ENCODE results near the gene ZBTB5.
"Not testable (repeated sequence)": the region's sequence is repeated elsewhere in the genome, so short reads cannot be mapped to it uniquely, and the experiment has no call there.

The ZBTB5 gene

DNA sequence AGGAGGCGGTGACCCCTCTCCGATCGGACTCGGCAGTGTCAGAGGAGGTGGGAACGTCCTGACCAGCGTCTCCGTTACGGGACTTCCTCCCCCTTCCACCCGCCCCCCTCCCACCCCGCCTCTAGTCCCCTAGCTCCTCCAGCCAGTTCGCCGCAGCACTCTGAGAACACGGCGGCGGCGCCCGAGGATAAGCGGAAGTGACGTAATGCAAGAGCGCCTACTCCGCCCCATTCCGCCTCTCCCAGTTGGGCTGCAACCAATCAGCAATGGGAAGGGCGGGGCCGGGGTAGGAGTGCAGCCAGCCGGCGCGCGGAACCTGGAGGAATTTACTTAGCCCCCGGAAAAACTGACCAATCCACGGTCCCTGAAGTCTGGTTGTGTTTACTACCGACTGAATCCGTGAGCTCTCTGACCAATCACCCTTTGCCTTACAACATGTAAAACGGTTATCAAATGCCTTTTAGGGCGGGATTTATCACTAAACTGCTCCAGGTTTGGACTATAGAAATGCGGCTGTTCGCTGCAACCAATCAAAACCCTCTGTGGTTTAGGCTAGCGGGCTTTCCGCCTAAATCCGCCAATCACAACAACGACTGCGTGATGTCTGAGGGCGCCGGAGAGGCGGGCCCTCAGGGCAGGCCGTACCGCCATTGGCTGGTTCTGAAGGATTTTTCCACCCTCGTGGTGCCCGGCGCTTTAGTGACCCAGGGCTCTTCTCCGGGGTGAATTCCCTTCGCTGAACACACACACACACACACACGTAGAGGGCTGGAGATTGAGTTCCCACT is at the start of gene ZBTB5:
Gene ZBTB5, minus strand, starts transcription at position 202 of the 788 bp plus-strand sequence. CDS start 22,899 bp downstream, outside the sequence.
- peak; percentile 96 to 98 for DNase-seq (ENCODE audit: low read depth in 2 of 2, low spot score in 1 of 2)

DNA sequence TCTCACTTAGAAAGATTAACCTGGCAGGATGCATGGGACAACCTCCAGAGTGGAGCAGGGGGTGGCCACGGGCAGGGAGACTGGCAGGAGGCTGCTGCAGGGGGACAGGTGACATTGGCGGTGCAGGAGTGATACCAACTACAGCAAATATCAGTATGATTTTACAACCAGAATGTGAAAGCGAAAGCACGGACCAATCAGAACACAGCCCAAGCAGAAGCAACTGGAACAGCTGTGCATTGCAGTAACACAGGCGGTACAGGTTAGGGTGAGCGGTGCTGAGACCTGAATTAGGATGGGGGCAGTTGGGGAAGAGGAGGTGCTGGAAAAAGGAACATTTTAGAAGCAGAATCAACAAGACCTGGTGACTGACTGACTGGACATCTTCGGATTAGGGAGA is 49.7 kb upstream of the ZBTB5 start:
- no peak for DNase-seq (ENCODE audit: low read depth in 2 of 2, low spot score in 1 of 2)

DNA sequence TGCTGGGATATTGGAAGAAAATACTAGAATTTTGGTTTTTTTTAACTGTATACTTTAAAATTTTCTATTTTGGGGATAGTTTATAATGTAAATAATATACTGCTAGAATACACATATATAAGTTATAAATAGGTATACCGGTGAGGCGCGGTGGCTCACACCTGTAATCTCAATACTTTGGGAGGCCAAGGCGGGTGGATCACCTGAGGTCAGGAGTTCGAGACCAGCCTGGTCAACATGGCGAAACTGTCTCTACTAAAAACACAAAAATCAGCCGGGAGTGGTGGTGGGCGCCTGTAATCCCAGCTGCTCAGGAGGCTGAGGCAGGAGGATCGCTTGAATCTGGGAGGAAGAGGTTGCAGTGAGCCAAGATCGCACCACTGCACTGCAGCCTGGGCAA is 49.2 kb upstream of the ZBTB5 start:
- DNase-seq (ENCODE audit: low read depth in 2 of 2, low spot score in 1 of 2), result not testable (repeated sequence)

GRCh38 chr9:37512437-37512836 is 47.2 kb upstream of the ZBTB5 start:
- DNase-seq (ENCODE audit: low read depth in 2 of 2, low spot score in 1 of 2), result peak in 1 of 2 donors; percentile 12

- DNase-seq (ENCODE audit: low read depth in 2 of 2, low spot score in 1 of 2), result no peak
Observed at GRCh38 chr9:37511016-37512010, 46.1 kb upstream of the ZBTB5 start.

DNA sequence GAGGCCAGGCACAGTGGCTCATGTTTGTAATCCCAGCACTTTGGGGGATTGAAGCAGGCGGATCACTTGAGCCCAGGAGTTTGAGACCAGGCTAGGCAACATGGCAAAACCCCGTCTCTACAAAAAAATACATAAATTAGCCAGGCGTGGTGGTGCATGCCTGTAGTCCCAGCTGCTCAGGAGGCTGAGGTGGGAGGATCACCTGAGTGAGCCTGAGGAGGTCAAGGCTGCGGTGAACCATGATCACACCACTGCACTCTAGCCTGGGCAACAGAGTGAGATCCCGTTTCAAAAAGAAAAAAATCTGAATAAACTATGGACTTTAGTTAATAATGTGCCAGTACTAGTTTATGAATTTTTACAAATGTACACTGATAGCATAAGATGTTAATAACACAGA is 44.8 kb upstream of the ZBTB5 start:
- not testable (repeated sequence) for DNase-seq (ENCODE audit: low read depth in 2 of 2, low spot score in 1 of 2)

GRCh38 chr9:37509536-37509935 is 44.3 kb upstream of the ZBTB5 start:
- DNase-seq (ENCODE audit: low read depth in 2 of 2, low spot score in 1 of 2), result no peak

DNA sequence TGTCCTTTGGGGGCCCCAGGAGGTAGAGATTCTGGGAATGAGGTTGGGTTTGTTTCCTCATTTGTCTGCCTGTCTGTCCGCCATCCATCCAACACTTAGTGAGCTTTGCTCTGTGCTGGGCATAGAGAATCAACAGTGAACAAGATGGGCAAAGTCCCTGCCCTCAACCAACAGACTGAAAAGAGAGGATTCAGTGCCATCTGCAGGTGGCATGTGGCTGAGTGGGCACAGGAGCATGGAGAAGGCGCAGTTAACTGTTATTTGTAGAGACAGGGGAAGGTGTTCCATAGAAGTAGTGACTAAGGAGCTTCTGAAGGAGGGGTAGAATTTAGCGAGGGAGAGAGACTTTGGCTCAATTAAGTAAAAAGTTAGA is 43.6 kb upstream of the ZBTB5 start:
- no peak for DNase-seq (ENCODE audit: low read depth in 2 of 2, low spot score in 1 of 2)

DNA sequence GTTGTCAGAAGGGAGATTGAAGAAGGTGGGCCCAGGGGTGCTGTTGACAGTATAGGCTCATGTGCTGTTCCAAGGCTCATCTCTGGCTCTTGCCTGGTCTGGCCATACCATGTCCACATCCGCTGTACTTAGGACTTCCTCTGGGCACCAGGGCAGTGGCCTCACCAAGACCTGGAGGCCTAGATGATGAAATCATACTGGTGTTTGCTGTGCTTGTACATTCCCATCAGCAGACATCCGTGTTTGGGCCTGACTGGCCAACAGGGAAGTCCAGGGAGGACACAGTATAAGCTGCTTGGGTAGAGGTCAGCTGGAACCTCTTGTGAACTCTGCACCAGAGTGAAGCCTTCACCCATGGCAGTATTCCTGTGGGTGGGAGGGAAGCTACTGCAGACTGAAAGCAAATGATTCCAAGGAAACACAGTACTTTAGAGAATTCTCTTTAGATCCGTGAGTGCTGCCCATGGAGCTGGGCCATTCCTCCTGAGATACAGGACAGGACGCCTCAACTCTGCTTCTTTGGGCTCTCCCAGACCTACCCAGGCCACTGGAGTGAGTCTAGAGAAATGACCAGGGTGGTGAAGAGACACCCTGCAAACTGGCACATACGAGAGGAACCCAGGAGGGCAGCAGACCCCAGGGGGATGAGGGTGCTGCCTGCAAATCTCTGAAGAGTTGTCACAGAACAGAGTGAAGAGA is 43.0 kb upstream of the ZBTB5 start:
- DNase-seq (ENCODE audit: low read depth in 2 of 2, low spot score in 1 of 2), result no peak

- no peak for DNase-seq (ENCODE audit: low read depth in 2 of 2, low spot score in 1 of 2)
Observed at GRCh38 chr9:37507566-37508134, 42.4 kb upstream of the ZBTB5 start.

- no peak for DNase-seq (ENCODE audit: low read depth in 2 of 2, low spot score in 1 of 2)
Observed at GRCh38 chr9:37504605-37505004, 39.4 kb upstream of the ZBTB5 start.

DNA sequence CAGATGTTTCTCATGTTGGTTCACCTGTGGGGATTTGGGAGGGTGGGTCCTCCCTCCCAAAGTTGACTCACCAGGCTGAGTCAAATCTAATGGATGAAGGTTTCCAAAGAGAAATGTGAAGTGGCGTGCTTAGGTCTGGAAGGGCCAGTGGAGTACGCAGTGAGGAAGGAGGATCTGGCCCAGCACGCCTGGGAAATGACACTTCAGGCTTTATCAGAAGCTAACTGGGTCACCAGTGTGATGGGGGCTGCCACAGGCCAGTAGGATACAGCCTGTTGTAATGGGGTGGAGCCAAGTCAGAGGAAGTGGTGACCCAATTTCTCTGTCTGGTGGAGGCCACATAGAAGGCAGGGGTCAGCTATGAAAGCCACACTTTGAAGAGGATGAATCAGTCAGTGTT is 38.5 kb upstream of the ZBTB5 start:
- DNase-seq (ENCODE audit: low read depth in 2 of 2, low spot score in 1 of 2), result peak in 1 of 2 donors; percentile 27

DNA sequence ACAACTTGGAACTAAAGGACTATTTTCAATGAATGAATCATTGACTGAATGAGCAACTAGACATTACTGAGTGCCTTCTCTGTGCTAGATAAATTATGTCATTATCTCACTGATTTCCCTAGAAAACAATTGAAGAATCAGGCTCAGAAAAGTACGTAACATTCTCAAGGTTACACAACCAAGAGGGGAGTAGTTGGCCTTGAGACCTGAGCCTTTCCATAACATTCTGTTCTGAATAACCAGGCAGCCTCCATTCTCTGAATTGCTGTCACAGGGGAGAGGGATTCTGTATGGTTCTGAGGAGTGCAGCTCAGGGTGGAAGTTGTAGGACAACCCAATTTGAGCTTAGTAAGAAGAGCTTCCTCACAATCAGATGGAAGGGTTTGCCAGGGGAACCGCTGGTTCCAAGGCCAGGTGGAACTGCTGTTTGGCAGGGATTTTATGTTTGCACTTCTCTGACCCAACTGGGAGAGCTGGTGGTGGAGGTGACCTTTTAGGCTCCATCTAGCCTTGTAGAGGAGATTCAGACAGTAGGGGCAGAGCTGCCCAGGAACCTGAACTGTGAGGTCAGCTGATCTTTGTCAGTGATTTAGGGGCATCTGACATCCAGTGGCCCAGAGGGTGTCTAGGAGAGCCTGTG is 36.8 kb upstream of the ZBTB5 start:
- DNase-seq (ENCODE audit: low read depth in 2 of 2, low spot score in 1 of 2), result no peak

GRCh38 chr9:37499297-37499696 is 34.0 kb upstream of the ZBTB5 start:
- no peak for DNase-seq (ENCODE audit: low read depth in 2 of 2, low spot score in 1 of 2)

DNA sequence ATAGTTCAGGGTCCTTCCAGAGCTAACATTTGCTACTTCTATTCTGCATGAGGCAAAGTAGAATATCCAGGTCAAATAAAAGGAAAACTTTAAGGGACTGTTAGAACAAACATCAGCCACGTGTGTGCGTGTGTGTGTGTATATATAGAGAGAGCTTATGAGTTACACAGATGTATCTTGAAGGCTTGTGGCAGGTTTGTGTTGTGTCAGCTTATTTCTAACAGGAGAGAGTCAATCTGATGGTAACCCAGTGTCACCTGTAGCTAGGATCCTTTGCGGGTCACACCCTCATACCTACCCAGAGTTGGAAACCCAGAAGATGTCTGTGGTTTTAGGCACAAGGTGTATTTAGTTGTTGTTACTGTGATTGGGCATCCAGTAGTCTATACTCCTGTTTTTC is 33.2 kb upstream of the ZBTB5 start:
- no peak for DNase-seq (ENCODE audit: low read depth in 2 of 2, low spot score in 1 of 2)

GRCh38 chr9:37497320-37497719 is 32.1 kb upstream of the ZBTB5 start:
- DNase-seq (ENCODE audit: low read depth in 2 of 2, low spot score in 1 of 2), result no peak

DNA sequence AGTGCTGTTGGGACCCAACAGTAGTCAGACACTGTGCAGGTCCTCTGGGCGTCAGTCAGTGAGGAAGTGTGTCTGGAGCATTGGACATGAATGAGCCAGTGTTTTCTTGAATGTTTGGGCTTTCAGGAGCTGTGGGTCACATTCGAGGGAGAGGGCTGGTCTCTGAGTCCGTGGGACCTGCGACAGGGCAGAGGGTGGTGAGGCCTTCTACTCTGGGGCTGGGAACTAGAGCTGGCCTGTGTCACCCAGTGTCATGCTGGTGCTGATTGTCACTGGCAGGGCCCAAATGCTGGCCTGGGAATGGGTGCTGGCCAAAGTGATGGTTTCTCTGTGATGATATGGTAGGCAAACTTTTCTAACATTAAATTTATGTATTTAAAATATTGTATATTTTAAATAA is 30.8 kb upstream of the ZBTB5 start:
- no peak for DNase-seq (ENCODE audit: low read depth in 2 of 2, low spot score in 1 of 2)

GRCh38 chr9:37495571-37495970 is 30.3 kb upstream of the ZBTB5 start:
- DNase-seq (ENCODE audit: low read depth in 2 of 2, low spot score in 1 of 2), result no peak

- no peak for DNase-seq (ENCODE audit: low read depth in 2 of 2, low spot score in 1 of 2)
Observed at GRCh38 chr9:37491939-37492338, 26.7 kb upstream of the ZBTB5 start.
